IPS-NIHi7 (cell line): ENCODE measurements around the gene GPM6B.

ENCODE experiments used
- DNase-seq: peaks from one replicate; pipeline ENCODE4 v3.0.0; 2012; ENCODE audit warnings: mixed read lengths; ENCODE audit errors: extremely low spot score

GPM6B gene, protein sequence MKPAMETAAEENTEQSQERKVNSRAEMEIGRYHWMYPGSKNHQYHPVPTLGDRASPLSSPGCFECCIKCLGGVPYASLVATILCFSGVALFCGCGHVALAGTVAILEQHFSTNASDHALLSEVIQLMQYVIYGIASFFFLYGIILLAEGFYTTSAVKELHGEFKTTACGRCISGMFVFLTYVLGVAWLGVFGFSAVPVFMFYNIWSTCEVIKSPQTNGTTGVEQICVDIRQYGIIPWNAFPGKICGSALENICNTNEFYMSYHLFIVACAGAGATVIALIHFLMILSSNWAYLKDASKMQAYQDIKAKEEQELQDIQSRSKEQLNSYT

DNA sequence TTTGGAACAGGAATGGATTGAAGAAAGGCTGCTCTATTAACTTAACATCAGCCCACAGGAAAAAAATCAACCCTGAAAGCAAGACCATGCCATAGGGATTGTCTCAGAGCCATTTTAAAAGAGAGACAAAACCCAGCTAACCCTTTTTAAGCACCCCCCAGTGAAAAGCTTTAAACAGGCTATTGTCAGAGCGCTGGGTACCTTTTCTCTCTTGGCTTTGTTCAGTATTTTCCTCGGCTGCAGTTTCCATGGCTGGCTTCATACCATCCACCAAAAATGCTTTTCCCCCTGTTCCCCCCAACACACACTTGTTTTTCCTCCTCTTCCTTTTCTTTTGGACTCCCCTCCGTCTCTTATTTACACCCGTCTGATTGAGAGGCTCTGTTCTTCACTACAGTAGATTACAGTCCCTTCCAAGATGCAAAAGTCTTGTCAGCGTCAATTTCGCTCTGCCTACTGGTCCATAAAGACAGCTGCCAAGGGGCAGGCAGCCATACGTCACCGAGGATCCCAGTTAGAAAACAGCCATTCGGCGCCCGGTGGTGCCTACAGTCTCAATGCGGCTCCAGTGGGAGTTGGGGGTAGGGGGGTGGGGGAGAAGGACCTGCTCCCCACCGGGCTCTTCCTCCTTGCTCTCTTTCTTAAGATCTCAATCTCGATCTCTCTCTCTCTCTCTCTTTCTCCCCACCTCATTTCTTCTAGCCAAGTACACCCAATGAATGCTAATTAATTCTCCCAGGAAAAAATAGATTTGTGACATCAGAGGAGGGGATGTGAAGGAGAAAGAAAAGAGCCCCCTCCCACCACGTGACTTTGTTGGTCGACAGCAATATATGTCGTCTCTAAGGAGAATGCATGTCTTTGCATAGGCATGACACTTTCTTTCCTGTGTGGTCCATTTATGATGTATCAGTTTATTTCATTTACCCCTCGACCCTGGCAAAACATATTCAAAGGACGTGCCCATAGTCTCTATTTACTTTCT is at the start of gene GPM6B:
TSS of gene GPM6B (minus strand) at position 451 of the 985 bp plus-strand sequence. CDS start at position 262, 189 bp downstream.
- DNase-seq: peak; percentile 28

DNA sequence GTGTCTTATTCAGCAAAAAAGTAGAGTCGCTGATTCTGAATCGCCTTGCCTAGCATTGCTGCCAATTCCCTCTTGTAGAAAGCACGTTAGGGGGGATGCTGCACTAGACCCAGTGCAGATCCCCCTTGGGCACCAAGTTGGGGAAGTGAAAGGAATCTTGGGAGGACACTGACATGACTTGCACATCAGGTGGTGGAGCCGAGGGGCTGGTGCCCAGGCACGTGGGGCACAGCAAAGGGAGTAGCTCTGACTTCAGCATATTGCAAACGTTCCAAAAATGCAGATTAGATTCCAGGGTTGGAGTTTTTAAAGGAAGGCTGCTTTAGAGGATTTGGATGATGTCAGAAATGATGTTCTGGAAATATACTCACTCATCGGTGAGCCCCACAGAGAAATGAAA is 47.4 kb upstream of the GPM6B start:
- no peak for DNase-seq

DNA sequence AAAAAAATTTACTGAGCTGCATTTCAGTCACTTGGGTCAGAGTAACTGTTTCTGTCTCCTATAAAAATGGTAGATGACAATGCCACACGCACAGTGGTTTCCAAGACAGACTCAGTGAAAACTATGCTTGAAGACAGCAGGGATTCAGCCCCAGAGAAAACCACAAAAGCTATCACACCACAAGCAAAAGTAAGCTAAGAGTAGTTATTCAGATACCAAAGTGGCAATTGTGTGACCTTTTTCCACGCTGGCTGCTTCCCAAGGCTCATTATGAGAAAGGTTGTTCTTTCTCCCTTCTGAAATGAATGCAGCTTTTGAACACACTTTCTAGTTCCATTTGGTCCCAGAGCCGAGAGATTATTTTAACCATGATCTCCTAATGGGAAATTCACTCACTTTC is 46.4 kb upstream of the GPM6B start:
- no peak for DNase-seq

DNA sequence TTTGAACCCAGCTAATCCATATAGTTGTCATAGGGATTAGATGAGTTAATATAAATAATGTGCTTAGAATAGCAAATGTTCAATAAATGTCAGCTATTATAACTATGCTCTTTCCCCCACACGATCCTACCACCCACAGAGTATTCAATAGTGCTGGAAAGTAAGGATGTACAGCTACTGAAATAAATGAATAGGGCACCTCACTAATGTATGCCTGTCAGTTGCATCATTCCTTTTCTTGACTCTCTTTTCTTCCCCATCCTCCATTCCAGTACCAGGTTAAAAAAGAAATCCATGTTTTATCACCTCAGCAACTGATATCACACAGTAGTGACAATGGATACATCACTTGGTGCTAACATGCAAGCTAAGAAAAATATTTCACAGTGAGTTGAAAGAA is 42.8 kb upstream of the GPM6B start:
- DNase-seq: no peak

DNA sequence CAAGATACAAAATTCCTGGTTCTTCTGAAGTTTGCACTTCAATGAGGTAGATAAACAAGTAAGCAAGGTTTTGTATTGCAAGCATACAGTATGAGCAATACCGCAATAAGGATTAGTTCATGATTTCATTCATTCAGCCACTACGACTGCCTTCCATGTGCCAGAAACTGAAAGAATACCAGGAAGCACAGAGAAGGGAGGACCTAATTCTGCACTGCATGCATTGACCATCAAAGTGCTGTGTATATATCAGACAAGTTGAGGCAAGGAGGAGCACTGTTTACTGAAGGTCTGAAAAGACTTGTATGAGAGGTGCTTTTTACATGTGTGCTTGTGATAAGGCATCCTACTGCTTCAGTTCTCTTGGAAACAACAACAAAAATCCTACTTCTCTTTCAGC is 40.9 kb upstream of the GPM6B start:
- no peak for DNase-seq

DNA sequence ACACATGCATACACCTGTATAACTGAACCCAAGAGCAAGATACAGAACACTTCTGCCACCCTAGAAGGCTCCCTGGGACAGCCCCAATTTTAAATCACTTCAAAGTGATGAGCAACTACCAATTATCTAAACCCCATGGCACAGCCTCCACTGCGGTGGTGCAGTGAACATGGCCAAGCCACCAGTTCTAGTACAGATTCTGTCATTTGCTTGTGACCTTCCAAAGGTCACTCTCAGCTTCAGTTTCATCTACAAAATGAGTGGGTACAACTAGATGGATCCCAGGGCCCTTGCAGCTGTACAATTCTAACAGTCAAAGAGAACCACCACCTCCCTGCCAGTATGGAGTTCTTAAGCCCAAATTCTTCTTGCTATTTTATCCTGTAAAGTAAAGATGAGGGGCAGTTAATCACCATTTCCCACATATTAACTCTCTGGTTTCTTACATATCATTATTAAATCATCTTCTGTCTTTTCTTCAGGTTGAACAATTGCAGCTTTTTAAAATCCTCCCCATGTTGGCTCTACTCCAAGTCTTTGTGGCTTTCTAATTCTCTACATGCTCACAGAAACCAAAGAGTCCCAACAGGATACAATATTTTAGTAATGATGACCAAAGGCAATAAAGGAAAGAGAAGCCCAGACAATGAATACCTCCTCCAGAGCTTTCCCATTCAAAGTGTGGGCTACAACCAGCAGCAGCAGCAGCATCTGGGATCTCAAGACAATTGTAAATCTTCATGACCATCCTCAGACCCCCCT is 39.0 kb upstream of the GPM6B start:
- DNase-seq: no peak

DNA sequence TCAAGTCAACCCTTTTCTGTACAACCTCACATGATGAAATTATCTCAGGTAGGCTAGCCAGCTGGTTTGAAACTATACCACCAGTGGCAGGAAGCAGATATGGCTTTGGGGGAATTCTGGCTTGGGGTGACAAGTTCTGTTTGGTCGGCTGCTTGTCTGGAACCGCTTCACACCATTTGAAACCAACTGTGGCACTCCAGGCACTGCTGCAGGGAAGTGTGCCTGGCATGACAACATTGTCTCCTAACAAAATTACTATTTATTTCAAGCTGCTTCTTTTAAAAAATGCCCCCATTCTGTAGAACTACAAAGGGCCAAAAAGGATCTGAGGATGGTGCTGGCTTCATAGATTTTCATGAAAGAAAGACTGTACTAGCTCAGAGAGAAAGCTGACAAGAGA is 37.1 kb upstream of the GPM6B start:
- DNase-seq: no peak

DNA sequence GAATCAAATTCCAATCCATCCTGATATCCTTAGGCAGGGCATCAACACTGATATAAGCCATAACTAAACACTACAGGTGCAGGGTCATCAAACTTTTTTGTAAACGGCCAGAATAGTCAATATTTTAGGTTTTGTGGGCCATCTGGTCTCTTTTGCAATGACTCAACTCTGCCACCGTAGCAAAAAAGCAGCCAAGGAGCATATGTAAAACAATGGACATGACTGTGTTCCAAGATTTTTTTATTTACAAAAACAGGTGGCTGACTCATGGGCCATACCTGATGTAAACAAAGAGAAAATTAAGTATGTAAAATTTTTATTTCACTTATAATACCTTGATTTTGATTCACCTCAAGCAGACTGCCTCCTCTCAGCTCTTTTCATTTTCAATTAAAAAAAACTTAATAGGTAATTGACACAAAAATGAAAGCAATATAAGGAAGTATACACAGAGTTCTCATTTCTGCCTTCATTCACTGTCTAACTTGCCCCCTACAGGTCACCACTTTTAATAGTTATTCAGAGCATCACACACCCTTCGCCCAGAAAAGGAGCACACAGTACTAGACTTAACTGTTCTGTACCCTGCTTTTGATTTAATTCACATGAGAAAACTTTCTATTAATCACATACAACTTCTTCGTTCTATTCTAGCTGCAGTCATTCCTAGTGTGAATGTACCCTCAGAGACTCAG is 35.3 kb upstream of the GPM6B start:
- DNase-seq: no peak

DNA sequence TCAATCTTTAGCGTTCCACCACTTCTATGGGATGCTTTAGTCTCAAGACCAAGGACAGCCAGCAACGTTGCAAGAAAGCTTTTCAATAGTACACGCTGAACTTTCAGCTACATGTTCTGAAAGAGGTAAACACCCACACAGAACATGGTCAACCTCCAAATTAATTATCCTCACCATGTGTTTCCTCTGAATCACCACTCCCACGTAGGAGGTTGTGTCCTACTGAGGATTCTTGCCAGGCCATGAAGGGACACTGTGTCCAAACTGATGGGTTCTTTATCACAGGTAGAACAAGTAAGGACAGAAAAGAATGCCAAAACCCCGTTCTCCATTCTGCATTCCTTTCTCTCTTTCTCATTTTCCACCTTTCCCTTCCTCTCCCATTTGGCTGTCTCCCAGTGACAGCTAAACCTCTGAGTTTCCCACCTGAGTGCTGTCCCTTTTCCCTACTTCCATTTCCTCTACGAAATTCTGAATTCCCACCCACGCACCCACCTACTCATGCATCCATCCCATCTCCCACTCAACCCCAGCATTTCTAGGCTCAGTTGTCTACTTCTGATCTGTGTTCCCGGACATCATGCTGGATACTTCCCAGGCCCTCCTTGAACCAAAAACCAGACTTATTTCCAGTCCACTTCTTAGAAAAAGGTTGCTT is 29.0 kb upstream of the GPM6B start:
- DNase-seq: no peak

DNA sequence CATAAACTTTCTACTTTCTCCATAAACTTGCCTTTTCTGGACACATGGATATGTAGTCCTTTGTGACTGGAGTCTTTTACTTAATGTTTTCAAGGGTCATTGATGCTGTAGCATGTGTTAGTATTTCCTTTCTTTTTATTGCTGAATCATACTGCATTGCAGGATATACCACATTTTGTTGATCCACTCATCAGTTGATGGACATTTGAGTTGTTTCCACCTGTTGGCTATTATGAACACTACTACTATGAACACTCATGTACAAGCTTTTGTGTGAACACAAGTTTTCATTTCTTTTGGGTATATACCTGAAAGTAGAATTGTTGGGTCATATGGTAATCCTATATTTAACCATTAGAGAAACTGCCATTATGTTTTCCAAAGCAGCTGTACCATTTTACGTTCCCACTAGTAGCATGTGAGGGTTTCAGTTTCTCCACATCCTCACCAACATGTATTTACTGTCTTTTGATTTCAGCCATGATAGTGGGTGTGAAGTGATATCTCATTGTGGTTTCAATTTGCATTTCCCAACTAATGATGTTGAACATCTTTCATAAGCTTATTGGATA is 26.3 kb upstream of the GPM6B start:
- DNase-seq: no peak

DNA sequence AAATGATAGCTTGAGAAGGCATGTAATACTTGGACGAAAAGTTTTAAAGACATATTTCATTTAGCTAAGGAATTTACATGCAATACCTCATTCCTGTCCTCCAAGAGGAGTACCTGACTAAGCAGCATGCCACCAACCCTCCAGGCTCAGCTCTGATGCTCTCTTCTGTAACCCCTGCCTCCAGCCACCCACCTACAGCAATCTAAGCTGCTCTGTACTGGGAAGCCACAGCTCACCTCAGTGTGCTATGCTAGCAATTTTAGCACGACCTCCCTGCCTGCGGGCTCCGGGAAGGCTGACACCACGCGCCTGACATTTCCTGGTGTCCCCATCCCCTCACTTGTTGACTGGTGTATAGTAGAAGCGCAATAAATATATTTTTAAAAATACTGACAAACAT is 23.2 kb upstream of the GPM6B start:
- DNase-seq: peak; percentile 22

DNA sequence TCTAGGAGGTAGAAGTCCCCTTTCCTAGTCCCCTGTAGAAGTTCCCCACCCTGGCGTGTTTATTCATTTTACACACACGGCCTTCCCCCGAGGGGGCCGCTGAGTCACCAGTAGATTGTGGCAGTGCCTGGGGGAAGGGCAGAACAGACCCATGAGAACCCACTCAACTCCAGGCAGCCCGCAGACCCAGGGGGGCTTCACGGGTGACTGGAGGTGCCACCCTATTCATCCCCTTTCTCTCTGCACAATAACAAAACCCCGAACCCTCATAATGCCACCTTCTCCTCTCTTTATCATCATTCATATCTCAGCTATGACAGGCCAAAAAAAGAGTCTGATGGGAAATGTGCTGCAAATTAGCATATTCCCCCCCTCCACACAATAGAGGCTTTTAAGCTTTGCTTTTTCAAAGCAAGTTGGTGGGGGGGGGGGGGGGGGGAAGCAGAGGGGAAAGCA is 20.4 kb upstream of the GPM6B start:
- peak; percentile 43 for DNase-seq

DNA sequence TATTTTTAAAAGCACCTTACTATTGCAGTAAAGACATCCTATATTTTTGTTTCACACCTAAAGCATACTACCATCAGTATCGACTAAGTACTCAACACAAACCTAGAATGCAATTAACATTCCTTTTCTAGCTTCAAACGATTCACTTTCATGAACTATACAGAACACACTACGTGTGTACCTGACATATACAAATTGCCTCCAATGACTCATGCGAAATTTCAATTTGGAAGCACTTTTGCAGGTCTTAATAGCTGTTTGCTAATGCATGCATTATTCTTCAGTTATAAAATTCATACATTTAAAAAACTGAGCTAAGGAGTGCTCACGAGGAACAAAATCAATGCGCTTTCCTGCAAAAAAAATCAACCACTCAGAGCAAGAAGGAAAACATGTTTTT is 19.7 kb upstream of the GPM6B start:
- DNase-seq: no peak

DNA sequence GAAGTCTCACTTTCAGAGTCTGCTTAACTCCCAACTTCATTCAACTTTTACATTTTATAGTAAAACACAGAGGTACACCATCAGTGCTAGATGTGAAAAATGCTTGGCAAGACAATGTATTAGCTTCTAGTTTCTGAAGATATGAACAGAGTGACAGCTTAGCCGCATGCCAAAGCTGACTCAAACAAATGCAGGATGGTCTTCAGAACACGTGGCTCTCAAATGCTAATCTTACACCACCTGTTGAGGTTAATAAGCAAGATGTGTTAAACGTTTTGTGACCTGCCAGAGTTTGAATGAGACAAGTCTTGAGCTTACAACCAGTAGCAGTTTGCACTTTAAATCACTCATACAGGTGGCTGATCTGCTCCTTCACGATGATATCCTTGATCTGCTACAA is 18.9 kb upstream of the GPM6B start:
- DNase-seq: no peak

DNA sequence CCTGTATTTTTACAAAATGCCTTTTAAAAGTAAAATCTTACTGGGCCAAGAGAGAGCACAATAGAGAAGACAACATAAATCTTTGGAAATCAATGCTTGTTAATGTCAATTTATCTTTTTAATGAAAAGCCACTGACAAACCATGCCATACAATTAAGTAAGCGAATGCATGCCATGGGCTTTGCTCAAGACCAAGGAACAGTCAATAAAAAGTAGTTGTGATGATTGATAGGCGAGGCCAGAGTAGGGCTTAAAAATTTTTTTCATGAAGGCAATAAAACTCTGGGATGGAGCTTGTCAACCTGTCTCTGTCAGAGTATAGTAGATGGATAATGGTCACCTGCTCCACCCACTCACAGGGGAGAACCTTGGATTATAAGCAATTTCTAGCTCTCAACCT is 17.5 kb upstream of the GPM6B start:
- DNase-seq: no peak

DNA sequence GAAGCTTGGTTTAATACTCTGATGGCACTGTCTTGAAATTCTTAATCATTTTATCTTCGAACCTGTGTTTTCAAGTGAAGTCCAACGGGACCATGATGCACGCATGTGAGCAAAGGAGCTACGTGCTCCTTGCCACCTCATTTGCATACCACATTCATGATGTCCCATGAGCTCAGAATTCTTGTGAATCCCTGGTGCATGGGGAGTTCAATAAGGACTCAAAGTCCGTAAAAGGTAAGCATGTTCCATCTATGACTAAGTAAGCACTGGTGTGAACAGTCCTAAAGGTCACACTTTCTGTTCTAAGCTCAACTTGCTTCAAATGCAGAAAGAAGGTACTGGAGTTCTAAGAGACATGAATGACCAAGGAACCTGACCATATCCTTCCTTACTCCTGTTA is 13.1 kb upstream of the GPM6B start:
- no peak for DNase-seq

DNA sequence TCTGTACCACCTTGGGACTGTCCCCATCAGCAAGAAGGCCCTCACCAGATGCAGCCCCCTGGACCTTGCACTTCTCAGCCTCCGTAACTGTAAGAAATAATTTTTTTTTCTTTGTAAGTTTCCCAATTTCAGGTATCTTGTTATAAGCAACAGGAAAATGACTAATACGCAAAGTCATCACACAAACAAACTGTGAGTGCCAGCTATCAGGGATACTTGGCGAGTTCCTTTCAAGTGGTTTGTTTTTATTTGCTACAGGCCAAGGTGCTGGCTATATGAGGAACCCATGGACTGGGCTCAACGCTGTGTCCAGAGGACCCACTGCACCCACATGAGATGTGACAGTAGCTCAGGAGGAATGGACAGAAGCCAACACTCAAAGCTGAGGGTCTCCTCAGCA is 11.5 kb upstream of the GPM6B start:
- no peak for DNase-seq

DNA sequence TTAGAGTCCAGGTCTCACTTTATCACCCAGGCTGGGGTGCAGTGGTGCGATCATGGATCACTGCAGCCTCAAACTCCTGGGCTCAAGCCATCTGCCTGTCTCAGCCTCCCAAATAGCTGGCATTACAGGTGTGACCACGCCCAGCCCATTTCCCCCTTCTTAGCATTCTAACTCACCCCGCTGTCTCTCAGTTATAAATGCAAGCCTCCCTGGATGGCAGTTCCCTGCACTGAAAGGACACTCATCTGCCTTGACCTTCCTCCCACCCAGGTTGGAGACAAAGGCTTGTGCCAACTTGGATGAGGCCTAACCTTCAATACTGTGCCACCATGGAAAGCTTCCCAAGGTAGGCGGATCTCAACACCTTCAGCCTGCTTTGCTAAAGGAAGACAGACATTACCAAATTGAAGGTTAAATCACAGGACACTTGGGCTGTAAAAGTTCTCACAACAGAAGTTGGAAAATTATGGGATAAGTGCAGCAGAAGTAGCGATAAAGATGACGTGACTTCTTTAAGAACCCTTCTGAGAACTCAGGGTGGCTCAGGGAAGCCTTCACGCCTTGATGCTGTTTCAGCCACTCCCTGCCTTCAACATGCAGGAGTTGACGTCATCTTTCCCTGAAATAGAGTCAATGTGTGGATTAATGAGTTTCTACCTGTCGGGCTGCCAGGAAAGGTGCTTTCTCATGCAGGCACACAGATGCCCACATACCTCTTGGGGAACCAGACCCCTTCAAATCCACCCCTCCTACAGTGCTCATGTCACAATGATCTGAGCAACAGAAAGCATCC is 10.6 kb upstream of the GPM6B start:
- DNase-seq: no peak

DNA sequence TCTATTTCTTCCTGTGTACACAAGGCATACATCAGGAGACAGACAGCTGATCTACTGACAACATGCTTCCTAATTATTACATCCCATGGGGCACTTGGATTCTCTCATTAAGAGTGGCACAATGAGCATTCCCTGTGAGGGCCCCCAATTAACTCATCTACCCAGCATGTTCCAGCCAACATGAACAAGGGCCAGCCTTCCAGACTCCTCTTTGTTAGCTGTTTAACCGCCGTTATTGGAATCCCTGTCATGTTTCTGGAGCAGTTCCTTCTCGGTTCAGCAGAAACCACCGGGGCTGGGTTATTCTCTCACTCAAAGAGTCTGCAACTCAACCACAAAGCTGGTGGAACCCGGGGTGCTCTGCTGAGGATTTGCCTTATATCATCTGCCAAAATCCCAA is 9.9 kb upstream of the GPM6B start:
- no peak for DNase-seq
